Activated B cell treated with CpG ODN at 0.5 μM for 24 hours (primary cell): ENCODE results near the gene INSIG1. TPM values are rescaled to one million over a fixed set of nuclear protein-coding genes. Genes with fewer than 3 reads are reported as not detected.

Experiments
- ATAC-seq: fragments of 200-7000 bp; cut with Tn5 transposase; one replicate; pipeline ENCODE4 v1.10.0; 2021; ENCODE audit warnings: low read depth, mild to moderate bottlenecking, moderate library complexity
- CTCF ChIA-PET: fragments of 350-600 bp; sonication (Branson Sonifier 250); formaldehyde crosslinking; loops from one replicate; lab custom pipeline; 2021; ENCODE audit warnings: antibody characterized with exemption; lab: Charles Lee
- POLR2A ChIA-PET: fragments of 350-600 bp; sonication (Branson Sonifier 250); formaldehyde crosslinking; loops from one replicate; lab custom pipeline; 2021; ENCODE audit warnings: antibody characterized with exemption; lab: Charles Lee
- DNase-seq: peaks from one replicate; pipeline ENCODE4 v3.0.0; 2022
- H3K27ac Mint-ChIP-seq: one replicate; pipeline ENCODE4 v1.8.0; 2020; ENCODE audit warnings: mixed read lengths
- H3K27me3 Mint-ChIP-seq: one replicate; pipeline ENCODE4 v1.8.0; 2021; ENCODE audit warnings: mixed read lengths
- H3K36me3 Mint-ChIP-seq: one replicate; pipeline ENCODE4 v1.8.0; 2021; ENCODE audit warnings: low read depth, mixed read lengths
- H3K4me1 Mint-ChIP-seq: one replicate; pipeline ENCODE4 v1.8.0; 2021; ENCODE audit warnings: mixed read lengths
- H3K4me3 Mint-ChIP-seq: one replicate; pipeline ENCODE4 v1.8.0; 2020; ENCODE audit warnings: mild to moderate bottlenecking, mixed read lengths
- H3K9me3 Mint-ChIP-seq: one replicate; pipeline ENCODE4 v1.8.0; 2020; ENCODE audit warnings: mixed read lengths
- intact Hi-C: fragments of 100-400 bp; cut with micrococcal nuclease; formaldehyde crosslinking; loops from one replicate; pipeline ENCODE4 v1.15.1; 2024
- total RNA-seq: library from RNA; stranded (reverse); gene quantifications from 2 replicates; pipeline ENCODE4 v1.2.3, GENCODE V29; 2022
- TF ChIP-seq, protein P1 (sequence below): fragments of 200-600 bp; IDR thresholded peaks from one replicate; pipeline ENCODE4 v1.8.0; 2022; ENCODE audit warnings: antibody characterized with exemption, mild to moderate bottlenecking

Gene INSIG1
- total RNA-seq, 1 donor from 2014 or later = 79.6 TPM

DNA sequence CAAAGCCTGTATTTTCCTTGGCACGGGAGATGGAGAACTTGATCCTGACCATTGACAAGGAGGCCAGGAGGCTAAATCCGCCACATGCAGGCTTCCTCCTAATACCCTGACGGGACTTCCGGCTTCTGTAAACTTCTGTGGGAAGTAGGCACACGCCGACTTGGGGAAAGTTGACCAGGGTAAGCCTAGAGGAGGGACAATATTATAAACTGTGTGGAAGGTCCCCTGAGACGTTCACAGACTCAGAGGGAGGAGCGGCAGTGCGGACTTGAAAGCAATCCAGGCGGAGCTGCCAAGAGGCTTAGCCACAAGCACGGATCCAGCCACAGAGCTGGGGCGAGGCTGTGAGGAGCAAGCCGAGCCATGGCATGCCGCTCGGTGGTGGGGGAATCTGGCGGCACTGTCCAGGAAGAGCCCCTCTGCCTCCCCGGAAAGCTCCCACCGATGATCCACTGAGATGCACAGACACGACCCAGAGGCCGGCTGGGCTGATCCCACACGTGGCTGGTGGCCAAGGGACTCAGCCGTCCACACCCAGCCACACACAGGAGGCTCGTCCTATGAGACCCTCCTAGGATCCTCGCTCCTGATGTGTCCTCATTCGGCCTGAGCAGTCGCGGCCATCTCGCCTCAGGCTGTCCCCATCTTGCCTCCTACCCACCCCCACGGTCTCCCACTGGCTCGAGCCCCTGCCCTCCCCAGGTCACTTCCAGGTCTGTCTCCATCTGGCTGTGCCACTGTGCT is 40.0 kb upstream of the INSIG1 start:
- ChIA-PET POLR2A (no interaction called here), CTCF (no interaction called here)
- intact Hi-C loops = no loop called here
- Mint-ChIP-seq H3K4me1 (no peaks in the 10 kb centered on the region), H3K4me3 (no peak overlapping the region), H3K27me3 (peaks cover 5% of the 10 kb centered on the region), H3K9me3 (no peaks in the 10 kb centered on the region), H3K36me3 (no peaks in the 10 kb centered on the region), H3K27ac (no peak overlapping the region)
- TF ChIP-seq, protein P1, sequence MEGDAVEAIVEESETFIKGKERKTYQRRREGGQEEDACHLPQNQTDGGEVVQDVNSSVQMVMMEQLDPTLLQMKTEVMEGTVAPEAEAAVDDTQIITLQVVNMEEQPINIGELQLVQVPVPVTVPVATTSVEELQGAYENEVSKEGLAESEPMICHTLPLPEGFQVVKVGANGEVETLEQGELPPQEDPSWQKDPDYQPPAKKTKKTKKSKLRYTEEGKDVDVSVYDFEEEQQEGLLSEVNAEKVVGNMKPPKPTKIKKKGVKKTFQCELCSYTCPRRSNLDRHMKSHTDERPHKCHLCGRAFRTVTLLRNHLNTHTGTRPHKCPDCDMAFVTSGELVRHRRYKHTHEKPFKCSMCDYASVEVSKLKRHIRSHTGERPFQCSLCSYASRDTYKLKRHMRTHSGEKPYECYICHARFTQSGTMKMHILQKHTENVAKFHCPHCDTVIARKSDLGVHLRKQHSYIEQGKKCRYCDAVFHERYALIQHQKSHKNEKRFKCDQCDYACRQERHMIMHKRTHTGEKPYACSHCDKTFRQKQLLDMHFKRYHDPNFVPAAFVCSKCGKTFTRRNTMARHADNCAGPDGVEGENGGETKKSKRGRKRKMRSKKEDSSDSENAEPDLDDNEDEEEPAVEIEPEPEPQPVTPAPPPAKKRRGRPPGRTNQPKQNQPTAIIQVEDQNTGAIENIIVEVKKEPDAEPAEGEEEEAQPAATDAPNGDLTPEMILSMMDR = no peak
- DNase-seq = no peak
- no peak for ATAC-seq

DNA sequence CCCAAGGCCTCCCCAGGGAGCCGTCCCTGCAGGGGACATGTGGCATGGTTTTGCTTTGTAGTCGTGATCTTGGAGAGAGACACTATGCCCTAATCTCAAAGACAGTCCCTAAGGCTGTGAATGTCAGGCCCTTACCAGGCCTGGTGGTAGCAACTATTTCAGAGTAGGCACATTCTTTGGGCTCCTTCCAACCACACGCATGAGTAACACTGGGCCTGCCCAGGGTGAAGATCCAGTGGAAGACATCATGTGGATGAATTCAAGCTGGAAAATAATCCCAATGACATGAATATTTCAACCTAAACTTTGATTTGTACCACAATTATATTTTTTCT is 39.5 kb upstream of the INSIG1 start:
- Mint-ChIP-seq H3K4me1 (no peaks in the 10 kb centered on the region), H3K9me3 (no peaks in the 10 kb centered on the region), H3K4me3 (no peak overlapping the region), H3K36me3 (no peaks in the 10 kb centered on the region), H3K27me3 (peaks cover 5% of the 10 kb centered on the region), H3K27ac (no peak overlapping the region)
- no peak for DNase-seq
- TF ChIP-seq, protein P1 = no peak
- ChIA-PET CTCF (no interaction called here), POLR2A (no interaction called here)
- intact Hi-C loops = no loop called here
- no peak for ATAC-seq

DNA sequence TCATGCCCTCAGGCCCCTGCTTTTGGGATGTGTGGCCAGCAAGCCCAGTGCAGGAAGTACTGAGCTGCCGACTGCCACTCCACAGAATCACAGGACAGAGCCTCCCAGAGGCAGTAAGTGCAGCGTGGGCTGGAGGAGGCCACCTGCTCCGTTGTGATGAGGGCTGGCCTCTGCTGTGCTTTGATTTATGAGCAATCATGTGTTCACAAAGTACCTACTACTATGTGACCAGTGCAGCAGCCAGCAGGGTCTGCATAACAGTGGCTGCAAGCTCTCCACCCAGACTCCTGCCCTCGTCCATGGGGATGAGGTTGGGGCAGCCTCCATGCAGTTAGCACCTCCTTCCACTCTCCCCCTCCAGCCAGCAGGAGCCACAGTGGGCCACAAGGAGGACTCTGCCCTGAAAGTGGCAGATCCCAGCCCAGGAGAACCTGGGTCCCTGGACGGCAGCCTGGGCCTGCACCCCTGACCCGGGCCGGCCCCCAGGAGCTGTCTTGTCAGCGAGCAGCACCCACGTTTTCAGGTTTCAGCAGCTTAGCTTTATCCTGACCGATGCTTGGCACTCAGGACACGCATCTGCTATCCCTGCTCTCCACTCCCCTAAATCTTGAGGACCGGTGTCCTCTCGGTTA is 37.7 kb upstream of the INSIG1 start:
- H3K4me3 Mint-ChIP-seq = no peak overlapping the region
- no peaks in the 10 kb centered on the region for H3K9me3 Mint-ChIP-seq
- H3K4me1 Mint-ChIP-seq = no peaks in the 10 kb centered on the region
- ATAC-seq (no peak), DNase-seq (no peak)
- TF ChIP-seq, protein P1 = no peak
- H3K36me3 Mint-ChIP-seq = no peaks in the 10 kb centered on the region
- CTCF ChIA-PET = no interaction called here
- H3K27me3 Mint-ChIP-seq = no peaks in the 10 kb centered on the region
- H3K27ac Mint-ChIP-seq = no peak overlapping the region
- POLR2A ChIA-PET = no interaction called here
- intact Hi-C loops = no loop called here

DNA sequence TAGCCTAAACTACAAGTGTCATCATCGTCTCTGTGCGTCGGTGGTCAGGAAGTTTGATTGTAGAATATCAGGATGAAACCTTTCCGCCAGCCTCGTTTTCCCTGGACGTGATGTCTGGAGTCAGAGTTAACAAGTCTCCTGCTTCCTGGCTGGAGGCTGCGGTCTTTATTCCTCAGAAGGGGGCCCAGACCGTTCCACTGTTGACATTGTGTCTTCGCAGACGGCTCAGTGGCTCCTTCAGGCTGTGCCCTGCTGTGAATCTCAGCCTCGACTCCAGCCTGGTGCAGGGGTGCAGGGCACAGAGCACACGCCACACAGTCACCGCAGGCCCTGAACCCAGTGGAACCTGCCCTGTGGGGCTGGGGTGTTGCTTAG is 37.2 kb upstream of the INSIG1 start:
- ATAC-seq (no peak), DNase-seq (no peak)
- TF ChIP-seq, protein P1 = no peak
- no peak overlapping the region for H3K4me3 Mint-ChIP-seq
- no peaks in the 10 kb centered on the region for H3K9me3 Mint-ChIP-seq
- ChIA-PET POLR2A (no interaction called here), CTCF (no interaction called here)
- no peaks in the 10 kb centered on the region for H3K27me3 Mint-ChIP-seq
- intact Hi-C loops = no loop called here
- H3K27ac Mint-ChIP-seq = no peak overlapping the region
- no peaks in the 10 kb centered on the region for H3K4me1 Mint-ChIP-seq
- no peaks in the 10 kb centered on the region for H3K36me3 Mint-ChIP-seq

DNA sequence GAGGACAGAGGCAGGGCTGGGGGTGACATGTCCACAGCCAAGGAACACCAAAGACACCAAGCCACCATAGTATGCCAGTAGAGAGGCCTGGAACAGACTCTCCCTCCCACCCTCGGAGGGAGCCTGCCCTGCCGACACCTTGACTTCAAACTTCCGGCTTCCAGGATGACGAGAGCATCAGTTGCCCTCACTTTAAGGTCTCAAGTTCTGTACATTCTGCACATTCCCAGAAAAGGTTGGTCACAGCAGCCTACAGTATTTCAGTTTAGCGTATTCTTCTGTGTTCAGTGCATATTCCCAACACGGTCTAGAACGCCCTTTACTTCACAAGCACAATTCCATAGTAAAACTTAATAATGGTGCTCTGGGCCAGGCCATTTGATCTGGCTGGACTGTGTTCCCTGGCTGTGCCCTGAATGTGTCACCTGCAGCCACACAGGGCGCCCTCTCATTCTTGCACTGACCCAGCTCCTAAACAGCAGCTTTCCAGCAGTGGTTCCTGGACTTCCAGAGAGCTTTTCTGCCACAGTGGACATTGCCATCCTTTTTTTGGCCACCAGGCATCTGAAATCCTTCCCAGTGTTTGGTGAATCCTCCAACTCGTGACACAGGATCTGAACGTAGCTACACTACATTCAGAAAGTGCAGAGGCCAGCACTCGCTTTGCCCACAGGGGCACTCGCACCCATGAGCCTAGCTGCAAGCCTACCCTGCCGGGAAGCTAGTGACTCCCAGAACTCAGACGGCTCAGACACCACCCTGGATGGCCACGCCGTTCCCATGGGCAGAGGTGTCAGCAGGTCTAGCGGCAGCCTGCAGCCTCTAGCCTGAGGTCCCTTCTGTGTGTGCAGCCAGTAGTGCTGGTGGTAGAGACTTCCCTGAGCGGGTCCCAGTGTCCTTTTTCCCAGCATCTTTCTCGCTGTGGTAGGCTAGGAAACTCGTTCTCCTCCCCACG is 36.4 kb upstream of the INSIG1 start:
- no peak for ATAC-seq
- Mint-ChIP-seq H3K36me3 (no peaks in the 10 kb centered on the region), H3K9me3 (no peaks in the 10 kb centered on the region), H3K4me3 (no peak overlapping the region), H3K4me1 (no peaks in the 10 kb centered on the region), H3K27ac (no peak overlapping the region), H3K27me3 (no peaks in the 10 kb centered on the region)
- TF ChIP-seq, protein P1 = no peak
- intact Hi-C loops = no loop called here
- DNase-seq = no peak
- POLR2A ChIA-PET = no interaction called here
- CTCF ChIA-PET = interaction anchor here (0.6 kb wide), 1 partner anchor 41 kb away, joined by 3 read pairs; no protein-coding TSS in a partner anchor
